HCT116 (cell line): ENCODE measurements around the gene SMARCB1. TPM values are rescaled to one million over a fixed set of nuclear protein-coding genes. Genes with fewer than 3 reads are reported as not detected.

Experiments
- ATAC-seq: fragments of 200-7000 bp; cut with Tn5 transposase; 2 replicates; pipeline ENCODE4 v1.9.1; 2020; ENCODE audit warnings: mild to moderate bottlenecking, moderate library complexity
- BruUV-seq: library from RNA; stranded (reverse); fragments of 400-500 nt; replicated peaks from 2 replicates; lab custom pipeline; 2021; lab: Mats Ljungman, UMichigan
- CTCF ChIA-PET: fragments of 300-600 bp; sonication (Branson Sonifier 250); formaldehyde crosslinking; loops from one replicate; lab custom pipeline; 2021; ENCODE audit warnings: antibody characterized with exemption; lab: Charles Lee
- POLR2A ChIA-PET: fragments of 300-600, 350-600 bp; sonication (Branson Sonifier 250); formaldehyde crosslinking; loops from one replicate; lab custom pipeline; 2021; ENCODE audit warnings: antibody characterized with exemption; lab: Charles Lee
- RAD21 ChIA-PET, 2 experiments: fragments of 300-600 bp; sonication (Branson Sonifier 250); formaldehyde crosslinking; loops; one replicate each; lab custom pipeline; 2023; ENCODE audit warnings: low total read pairs in 2 of 2; ENCODE audit not compliant: uncharacterized antibody in 2 of 2, unreplicated experiment in 2 of 2, low non-redundant PET in 1 of 2; lab: Charles Lee
- DNase-seq: peaks from one replicate; pipeline ENCODE4 v3.0.0-alpha.2; 2010; ENCODE audit warnings: low read depth, low spot score
- H2AFZ ChIP-seq: fragments of 200-600 bp; shearing (Covaris generic), sonication (generic); 2 replicates; pipeline ENCODE4 v1.6.1; 2017; ENCODE audit warnings: low read depth, mixed run types, mixed read lengths, antibody characterized with exemption, low read length; ENCODE audit not compliant: poor library complexity, severe bottlenecking
- H3K27ac ChIP-seq: 2 replicates; pipeline ENCODE4 v1.5.1; 2012; ENCODE audit warnings: low read depth, low read length
- H3K27me3 ChIP-seq: fragments of 200-600 bp; sonication (generic); 2 replicates; pipeline ENCODE4 v1.6.1; 2016; ENCODE audit warnings: mixed run types, low read length, mixed read lengths; ENCODE audit not compliant: insufficient read depth
- H3K36me3 ChIP-seq, 2 experiments: fragments of 200-500 bp in 1 of 2; fragments of 200-600 bp in 1 of 2; sonication (Bioruptor generic) in 1 of 2; sonication (generic) in 1 of 2; 2 replicates each; pipeline versions ENCODE4 v1.5.1 to v1.6.1; 2014 to 2016; ENCODE audit warnings: low read length in 2 of 2, inconsistent platforms in 1 of 2, mixed read lengths in 1 of 2, mixed run types in 1 of 2; ENCODE audit not compliant: insufficient read depth in 2 of 2, control insufficient read depth in 1 of 2
- H3K4me1 ChIP-seq, 2 experiments: fragments of 200-600 bp in 1 of 2; sonication (generic) in 1 of 2; 2 replicates each; pipeline versions ENCODE4 v1.5.1 to v1.6.1; 2012 to 2017; ENCODE audit warnings: low read length in 2 of 2, inconsistent platforms in 1 of 2, mild to moderate bottlenecking in 1 of 2, mixed read lengths in 1 of 2, mixed run types in 1 of 2, moderate library complexity in 1 of 2; ENCODE audit not compliant: insufficient read depth in 2 of 2, control insufficient read depth in 1 of 2
- H3K4me2 ChIP-seq: fragments of 200-600 bp; sonication (generic); 2 replicates; pipeline ENCODE4 v1.6.1; 2017; ENCODE audit warnings: mixed run types, low read length, mixed read lengths
- H3K4me3 ChIP-seq, 2 experiments: fragments of 200-600 bp in 1 of 2; sonication (generic) in 1 of 2; replicated peaks in 1 of 2; 2 replicates each; pipeline ENCODE4 v1.5.1; 2011 to 2016; ENCODE audit warnings: low read length in 2 of 2, control low read depth in 1 of 2, low read depth in 1 of 2, mild to moderate bottlenecking in 1 of 2, mixed read lengths in 1 of 2, mixed run types in 1 of 2
- H3K79me2 ChIP-seq: fragments of 200-600 bp; sonication (generic); 2 replicates; pipeline ENCODE4 v1.6.1; 2017; ENCODE audit warnings: mild to moderate bottlenecking, mixed run types, low read length, moderate library complexity, mixed read lengths; ENCODE audit not compliant: insufficient read depth
- H3K9ac ChIP-seq: fragments of 200-600 bp; sonication (generic); 2 replicates; pipeline ENCODE4 v1.6.1; 2016; ENCODE audit warnings: low read length, mixed read lengths
- H3K9me2 ChIP-seq: fragments of 200-600 bp; sonication (generic), shearing (Covaris generic); 2 replicates; pipeline ENCODE4 v1.6.1; 2017; ENCODE audit warnings: mixed run types, mild to moderate bottlenecking, moderate library complexity; ENCODE audit not compliant: insufficient read depth
- H3K9me3 ChIP-seq, 2 experiments: fragments of 200-500 bp in 1 of 2; fragments of 200-600 bp in 1 of 2; sonication (Bioruptor generic) in 1 of 2; sonication (generic) in 1 of 2; 2 replicates each; pipeline ENCODE4 v1.6.1; 2014 to 2017; ENCODE audit warnings: low read length in 2 of 2, mixed read lengths in 2 of 2, inconsistent platforms in 1 of 2, low read depth in 1 of 2, mild to moderate bottlenecking in 1 of 2, mixed run types in 1 of 2, moderate library complexity in 1 of 2; ENCODE audit not compliant: control insufficient read depth in 1 of 2, insufficient read depth in 1 of 2
- H4K20me1 ChIP-seq: fragments of 200-600 bp; sonication (generic), shearing (Covaris generic); 2 replicates; pipeline ENCODE4 v1.6.1; 2017; ENCODE audit warnings: mixed run types, mild to moderate bottlenecking, moderate library complexity; ENCODE audit not compliant: insufficient read depth
- ATF3 ChIP-seq: IDR thresholded peaks from 2 replicates; pipeline ENCODE4 v1.6.1; 2012
- CBX3 ChIP-seq: IDR thresholded peaks from 2 replicates; pipeline ENCODE4 v1.6.1; 2012; ENCODE audit warnings: low read depth
- CEBPB ChIP-seq: IDR thresholded peaks from 2 replicates; pipeline ENCODE4 v1.6.1; 2012; ENCODE audit warnings: low read depth
- EGR1 ChIP-seq: IDR thresholded peaks from 2 replicates; pipeline ENCODE4 v1.6.1; 2012; ENCODE audit warnings: low read depth
- EZH2 ChIP-seq: fragments of 200-600 bp; sonication (generic); IDR thresholded peaks from 2 replicates; pipeline ENCODE4 v1.6.1; 2017; ENCODE audit warnings: antibody characterized with exemption, mixed run types
- EZH2phosphoT487 ChIP-seq: fragments of 200-600 bp; IDR thresholded peaks from 2 replicates; pipeline ENCODE4 v1.6.1; 2018; ENCODE audit warnings: antibody characterized with exemption, borderline replicate concordance
- MAX ChIP-seq: IDR thresholded peaks from 2 replicates; pipeline ENCODE4 v1.6.1; 2012
- RAD21 ChIP-seq: IDR thresholded peaks from 2 replicates; pipeline ENCODE4 v1.6.1; 2012; ENCODE audit warnings: low read depth, mild to moderate bottlenecking
- SIN3A ChIP-seq: IDR thresholded peaks from 2 replicates; pipeline ENCODE4 v1.6.1; 2012; ENCODE audit warnings: low read depth
- SRF ChIP-seq: IDR thresholded peaks from 2 replicates; pipeline ENCODE4 v1.6.1; 2012; ENCODE audit warnings: low read depth
- TCF7L2 ChIP-seq: IDR thresholded peaks from 2 replicates; pipeline ENCODE4 v1.7.0; 2011; ENCODE audit warnings: borderline replicate concordance, inconsistent platforms; ENCODE audit not compliant: insufficient read depth, insufficient read length; ENCODE audit errors: extremely low read depth
- YY1 ChIP-seq: IDR thresholded peaks from 2 replicates; pipeline ENCODE4 v1.6.1; 2011; ENCODE audit warnings: low read length, low read depth, moderate library complexity, mild to moderate bottlenecking; ENCODE audit not compliant: insufficient replicate concordance; ENCODE audit errors: extremely low read depth
- ZFX ChIP-seq: fragments of 450-650 bp; IDR thresholded peaks from 2 replicates; pipeline ENCODE4 v1.6.1; 2017
- intact Hi-C: fragments of 100-400 bp; cut with micrococcal nuclease; formaldehyde crosslinking; loops from 2 replicates; pipeline ENCODE4 v1.10.0; 2022
- total RNA-seq: library from RNA; stranded (reverse); gene quantifications from one replicate; pipeline ENCODE4 v1.2.1, GENCODE V29; 2021; ENCODE audit not compliant: unreplicated experiment
- TF ChIP-seq, protein P1 (sequence below): IDR thresholded peaks from 2 replicates; pipeline ENCODE4 v1.6.1; 2011; ENCODE audit warnings: mild to moderate bottlenecking, low read length, moderate library complexity; ENCODE audit not compliant: insufficient replicate concordance; ENCODE audit errors: extremely low read depth

Gene SMARCB1
- total RNA-seq, 1 experiment from 2014 or later, result 101 TPM

GRCh38 chr22:23754980-23755636, 31.7 kb upstream of the SMARCB1 start:
- TF ChIP-seq EZH2phosphoT487 (no peak), ZFX (no peak), CBX3 (no peak)
- TF ChIP-seq, all 23 proteins: peak for 0
- Histone ChIP-seq H3K27me3 (no peaks in the 10 kb centered on the region), H4K20me1 (no peaks in the 10 kb centered on the region), H3K79me2 (no peaks in the 10 kb centered on the region), H3K9ac (no peak overlapping the region), H3K4me2 (no peak overlapping the region), H3K36me3 (no peaks in the 10 kb centered on the region), H3K27ac (no peak overlapping the region), H2AFZ (no peak overlapping the region), H3K4me3 (no peak overlapping the region), H3K9me3 (no peaks in the 10 kb centered on the region), H3K4me1 (peaks cover 3 to 18% of the 10 kb centered on the region in 2 experiments), H3K9me2 (no peaks in the 10 kb centered on the region)
- DNase-seq (no peak), ATAC-seq (no peak)
- CTCF ChIA-PET, result interaction anchor here (1.8 kb wide), 1 partner anchor 12 kb away, joined by 8 read pairs; the partner anchor contains the start of gene CHCHD10
- BruUV-seq, result no TSS peak
- RAD21 ChIA-PET, result no interaction called here
- intact Hi-C loops, result no loop called here
- POLR2A ChIA-PET, result interaction anchor here (1.3 kb wide), 1 partner anchor 27 kb away, joined by 3 read pairs; no protein-coding TSS in a partner anchor

DNA sequence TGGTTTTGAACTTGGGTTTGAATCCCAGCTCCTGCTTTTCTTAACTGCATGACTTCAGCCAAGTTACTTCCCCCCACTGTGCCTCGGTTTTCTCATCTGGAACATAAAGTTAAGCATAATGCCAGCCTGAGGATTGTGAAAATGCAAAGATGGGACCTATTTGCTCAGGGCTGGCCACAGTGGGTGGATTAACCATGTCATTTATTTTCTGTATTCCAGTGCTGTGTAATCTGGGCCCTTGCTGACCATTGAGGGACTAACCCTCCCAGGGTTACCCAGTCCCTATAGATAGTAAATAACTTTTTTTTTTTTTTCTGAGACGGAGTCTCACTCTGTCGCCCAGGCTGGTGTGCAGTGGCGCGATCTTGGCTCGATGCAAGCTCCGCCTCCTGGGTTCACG, 31.1 kb upstream of the SMARCB1 start:
- Histone ChIP-seq H3K27ac (no peak overlapping the region), H3K27me3 (no peaks in the 10 kb centered on the region), H3K9ac (no peak overlapping the region), H3K9me2 (no peaks in the 10 kb centered on the region)
- RAD21 ChIA-PET, result no interaction called here
- CTCF ChIA-PET, result interaction anchor here (1.8 kb wide), 1 partner anchor 12 kb away, joined by 8 read pairs; the partner anchor contains the start of gene CHCHD10
- TF ChIP-seq EZH2phosphoT487, result no peak
- no peak for TF ChIP-seq TCF7L2
- TF ChIP-seq MAX, result no peak
- TF ChIP-seq EGR1, result no peak
- no peak for TF ChIP-seq CEBPB
- no peak for TF ChIP-seq RAD21
- TF ChIP-seq ZFX, result no peak
- no peak for TF ChIP-seq EZH2
- no peak for TF ChIP-seq ATF3
- TF ChIP-seq SIN3A, result no peak
- TF ChIP-seq SRF, result no peak
- TF ChIP-seq, protein P1, sequence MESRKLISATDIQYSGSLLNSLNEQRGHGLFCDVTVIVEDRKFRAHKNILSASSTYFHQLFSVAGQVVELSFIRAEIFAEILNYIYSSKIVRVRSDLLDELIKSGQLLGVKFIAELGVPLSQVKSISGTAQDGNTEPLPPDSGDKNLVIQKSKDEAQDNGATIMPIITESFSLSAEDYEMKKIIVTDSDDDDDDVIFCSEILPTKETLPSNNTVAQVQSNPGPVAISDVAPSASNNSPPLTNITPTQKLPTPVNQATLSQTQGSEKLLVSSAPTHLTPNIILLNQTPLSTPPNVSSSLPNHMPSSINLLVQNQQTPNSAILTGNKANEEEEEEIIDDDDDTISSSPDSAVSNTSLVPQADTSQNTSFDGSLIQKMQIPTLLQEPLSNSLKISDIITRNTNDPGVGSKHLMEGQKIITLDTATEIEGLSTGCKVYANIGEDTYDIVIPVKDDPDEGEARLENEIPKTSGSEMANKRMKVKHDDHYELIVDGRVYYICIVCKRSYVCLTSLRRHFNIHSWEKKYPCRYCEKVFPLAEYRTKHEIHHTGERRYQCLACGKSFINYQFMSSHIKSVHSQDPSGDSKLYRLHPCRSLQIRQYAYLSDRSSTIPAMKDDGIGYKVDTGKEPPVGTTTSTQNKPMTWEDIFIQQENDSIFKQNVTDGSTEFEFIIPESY, result no peak
- TF ChIP-seq YY1, result no peak
- TF ChIP-seq, all 23 proteins: peak for 0
- intact Hi-C loops, result no loop called here
- no peak overlapping the region for H3K4me2 ChIP-seq
- BruUV-seq, result no TSS peak
- no peaks in the 10 kb centered on the region for H3K79me2 ChIP-seq
- H3K36me3 ChIP-seq, result no peaks in the 10 kb centered on the region
- POLR2A ChIA-PET, result interaction anchor here (1.3 kb wide), 1 partner anchor 27 kb away, joined by 3 read pairs; no protein-coding TSS in a partner anchor
- H2AFZ ChIP-seq, result no peak overlapping the region
- H3K4me1 ChIP-seq, result peaks cover 3 to 13% of the 10 kb centered on the region in 2 experiments
- no peak overlapping the region for H3K4me3 ChIP-seq
- DNase-seq, result no peak
- no peak for ATAC-seq
- no peaks in the 10 kb centered on the region for H4K20me1 ChIP-seq
- no peaks in the 10 kb centered on the region for H3K9me3 ChIP-seq
